K562 (cell line): ENCODE measurements around the gene FUT6. TPM values are rescaled to one million over a fixed set of nuclear protein-coding genes. Genes with fewer than 3 reads are reported as not detected.
A peak's percentile ranks its signal among the peaks of the same experiment; 100 is the strongest.

Source experiments
- FOXA1 ChIP-seq: fragments of 450-650 bp; IDR thresholded peaks from 2 replicates; pipeline ENCODE4 v1.6.1; 2016; ENCODE audit warnings: mild to moderate bottlenecking, borderline replicate concordance
- GABPB2 ChIP-seq: fragments of 250-450 bp; sonication (Bioruptor Pico); conservative IDR thresholded peaks from 2 replicates; pipeline ENCODE4 v1.5.1; 2021; ENCODE audit warnings: mild to moderate bottlenecking
- ILK ChIP-seq: fragments of 450-650 bp; IDR thresholded peaks from 2 replicates; pipeline ENCODE4 v1.6.1; 2016; ENCODE audit warnings: missing genetic modification characterization, low read depth, mild to moderate bottlenecking, missing compliant biosample characterization, moderate library complexity, borderline replicate concordance
- KDM4B ChIP-seq, 2 experiments: fragments of 450-650 bp in 1 of 2; sonication (generic) in 1 of 2; IDR thresholded peaks; 2 replicates each; pipeline ENCODE4 v1.6.1; 2016 to 2017; ENCODE audit warnings: borderline replicate concordance in 2 of 2, antibody characterized with exemption in 1 of 2, low read depth in 1 of 2, mild to moderate bottlenecking in 1 of 2
- MAX ChIP-seq: sonication (generic); formaldehyde crosslinking; IDR thresholded peaks from 2 replicates; pipeline ENCODE4 v1.9.0; 2022; ENCODE audit warnings: mild to moderate bottlenecking, missing genetic modification reagents
- NR2F6 ChIP-seq: fragments of 450-650 bp; formaldehyde crosslinking; IDR thresholded peaks from 2 replicates; pipeline ENCODE4 v1.4.0; 2020; ENCODE audit warnings: mild to moderate bottlenecking
- PRPF4 ChIP-seq: fragments of 200-400 bp; formaldehyde crosslinking; IDR thresholded peaks from one replicate; pipeline ENCODE4 v1.6.1; 2017; ENCODE audit warnings: low read length, low read depth, mild to moderate bottlenecking; ENCODE audit not compliant: insufficient read depth, poor library complexity, severe bottlenecking
- RAD21 ChIP-seq, 2 experiments: fragments of 250-450 bp in 1 of 2; fragments of 450-650 bp in 1 of 2; sonication (Bioruptor Pico) in 1 of 2; formaldehyde crosslinking in 1 of 2; IDR thresholded peaks in 1 of 2; conservative IDR thresholded peaks in 1 of 2; 2 replicates each; pipeline versions ENCODE4 v1.4.0 to v1.8.0; 2020 to 2022; ENCODE audit warnings: mild to moderate bottlenecking in 2 of 2, moderate library complexity in 1 of 2
- RCOR1 ChIP-seq, 2 experiments: IDR thresholded peaks; 2 replicates each; pipeline ENCODE4 v1.6.1; 2012; ENCODE audit warnings: low read depth in 2 of 2, low read length in 2 of 2, borderline replicate concordance in 1 of 2, improper control_type of control experiment in 1 of 2
- RFX5 ChIP-seq: IDR thresholded peaks from 2 replicates; pipeline ENCODE4 v1.6.1; 2011; ENCODE audit warnings: low read depth, mild to moderate bottlenecking, improper control_type of control experiment, low read length
- SIN3B ChIP-seq: fragments of 450-650 bp; IDR thresholded peaks from 2 replicates; pipeline ENCODE4 v1.6.1; 2017; ENCODE audit warnings: low read depth, mild to moderate bottlenecking, moderate library complexity
- SMC3 ChIP-seq: conservative IDR thresholded peaks from 2 replicates; pipeline ENCODE4 v1.6.1; 2011; ENCODE audit warnings: low read depth, low read length, improper control_type of control experiment; ENCODE audit not compliant: insufficient read depth
- STAT5B ChIP-seq: fragments of 250-450 bp; sonication (Bioruptor Pico); IDR thresholded peaks from 2 replicates; pipeline ENCODE4 v1.8.0; 2021; ENCODE audit warnings: mild to moderate bottlenecking, inconsistent platforms
- TAL1 ChIP-seq: fragments of 450-650 bp; IDR thresholded peaks from 2 replicates; pipeline ENCODE4 v1.6.1; 2016; ENCODE audit warnings: mild to moderate bottlenecking
- U2AF1 ChIP-seq: fragments of 200-400 bp; formaldehyde crosslinking; optimal IDR thresholded peaks from 2 replicates; pipeline ENCODE3; 2017; ENCODE audit warnings: mild to moderate bottlenecking, low read depth, low read length, moderate library complexity
- ZNF224 ChIP-seq: sonication (generic); formaldehyde crosslinking; IDR thresholded peaks from 2 replicates; pipeline ENCODE4 v1.8.0; 2022; ENCODE audit warnings: mild to moderate bottlenecking, missing genetic modification reagents
- ZNF384 ChIP-seq: IDR thresholded peaks from 2 replicates; pipeline ENCODE4 v1.6.1; 2012; ENCODE audit warnings: low read depth, low read length, improper control_type of control experiment
- ZNF780A ChIP-seq: fragments of 250-450 bp; sonication (Bioruptor Pico); IDR thresholded peaks from 2 replicates; pipeline ENCODE4 v1.5.0; 2021; ENCODE audit warnings: mild to moderate bottlenecking
- polyA plus RNA-seq, 8 experiments: library from polyadenylated mRNA; depleted of rRNA in 4 of 8; stranded (reverse) in 5 of 8; unstranded in 3 of 8; fragments of >200 nt; fragmentation: Nextera tagmentation in 2 of 8; fragmentation: Illumina TruSeq in 1 of 8; extraction: Ambion mirVana in 2 of 8; extraction: Trizol in 1 of 8; gene quantifications; 2 replicates each; pipeline versions ENCODE4 v1.2.1 to v1.2.3, GENCODE V29; 2011 to 2014; ENCODE audit warnings: inconsistent platforms in 1 of 8, missing spikeins in 1 of 8
- total RNA-seq, 7 experiments: library from RNA; depleted of rRNA in 6 of 7; stranded (reverse); fragments of >200 nt in 6 of 7; fragmentation: Illumina TruSeq in 2 of 7; extraction: Trizol in 2 of 7; gene quantifications; 2 replicates each; pipeline versions ENCODE4 v1.2.1 to v1.2.3, GENCODE V29; 2011 to 2021; ENCODE audit warnings: low replicate concordance in 1 of 7
- TF ChIP-seq, protein P1 (sequence below): fragments of 250-450 bp; sonication (Bioruptor Pico); IDR thresholded peaks from 2 replicates; pipeline ENCODE4 v1.8.0; 2021; ENCODE audit warnings: mild to moderate bottlenecking, moderate library complexity
- TF ChIP-seq, protein P2 (sequence below): fragments of 450-650 bp; formaldehyde crosslinking; IDR thresholded peaks from 2 replicates; pipeline ENCODE4 v1.4.0; 2022; ENCODE audit warnings: missing genetic modification characterization
- TF ChIP-seq, protein P3 (sequence below): sonication (generic); formaldehyde crosslinking; IDR thresholded peaks from 2 replicates; pipeline ENCODE4 v1.4.0; 2020; ENCODE audit warnings: mild to moderate bottlenecking, missing genetic modification reagents

FUT6 gene
- total and polyA plus RNA-seq, 9 of the 15 experiments (the other 6 are each of a cell fraction or from before 2014, with no cell fraction given): 0.04 TPM; not detected in 8

DNA sequence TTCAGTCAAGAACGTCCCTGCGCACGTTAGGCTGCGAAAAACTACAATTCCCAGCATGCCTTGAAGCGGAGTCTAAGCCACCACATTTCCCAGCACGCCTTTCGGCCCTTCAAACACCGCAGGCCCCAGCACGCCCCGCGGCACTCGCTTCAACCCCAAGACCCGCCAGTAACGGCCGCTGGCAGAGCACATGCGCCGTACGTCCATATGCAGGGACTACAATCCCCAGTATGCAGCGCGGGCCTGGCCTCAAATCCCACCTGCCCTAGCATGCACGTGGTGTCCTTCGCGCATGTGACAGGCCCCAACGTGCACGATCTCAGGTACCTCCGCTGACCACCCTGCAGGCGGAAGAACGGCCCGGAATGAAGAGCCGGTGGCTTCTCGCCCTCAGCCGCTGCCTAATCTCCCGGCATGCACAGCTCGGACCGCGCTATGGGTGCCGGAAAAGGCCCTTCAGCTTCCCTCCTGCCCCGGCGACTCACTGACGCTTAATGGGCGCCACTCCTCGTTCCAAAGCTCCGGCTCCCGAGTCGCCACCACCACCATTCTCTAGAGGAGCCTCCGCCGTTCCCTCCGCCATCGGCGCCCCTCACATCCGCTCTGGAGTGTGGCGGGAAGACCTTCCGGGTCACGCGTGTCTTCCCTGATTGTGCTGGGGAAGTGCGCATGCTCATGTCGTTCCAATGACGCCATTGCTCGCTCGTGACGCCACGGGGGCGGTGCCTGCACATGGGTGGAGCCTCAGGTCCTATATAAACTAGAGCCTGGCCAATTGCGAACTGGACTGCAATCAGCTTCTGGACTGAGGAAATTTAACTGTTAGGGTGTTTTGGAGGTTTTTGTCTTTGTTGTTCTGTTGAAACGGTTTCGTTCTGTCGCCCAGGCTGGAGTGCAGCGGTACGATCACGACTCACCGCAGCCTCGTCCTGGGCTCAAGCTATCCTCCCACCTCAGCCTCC is 48.7 kb downstream of the FUT6 start, which contains the start of gene DUS3L (continued):
- TF ChIP-seq, protein P1, sequence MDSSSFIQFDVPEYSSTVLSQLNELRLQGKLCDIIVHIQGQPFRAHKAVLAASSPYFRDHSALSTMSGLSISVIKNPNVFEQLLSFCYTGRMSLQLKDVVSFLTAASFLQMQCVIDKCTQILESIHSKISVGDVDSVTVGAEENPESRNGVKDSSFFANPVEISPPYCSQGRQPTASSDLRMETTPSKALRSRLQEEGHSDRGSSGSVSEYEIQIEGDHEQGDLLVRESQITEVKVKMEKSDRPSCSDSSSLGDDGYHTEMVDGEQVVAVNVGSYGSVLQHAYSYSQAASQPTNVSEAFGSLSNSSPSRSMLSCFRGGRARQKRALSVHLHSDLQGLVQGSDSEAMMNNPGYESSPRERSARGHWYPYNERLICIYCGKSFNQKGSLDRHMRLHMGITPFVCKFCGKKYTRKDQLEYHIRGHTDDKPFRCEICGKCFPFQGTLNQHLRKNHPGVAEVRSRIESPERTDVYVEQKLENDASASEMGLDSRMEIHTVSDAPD (CRISPR knock-in tag): no peak
- TF ChIP-seq GABPB2 (CRISPR knock-in tag): no peak; the same call in 1 of the 2 replicates
- TF ChIP-seq TAL1: no peak
- TF ChIP-seq ILK (tag): no peak
- TF ChIP-seq NR2F6 (CRISPR knock-in tag): 0 out of 2 replicates have a peak, but pooled peaks have one; percentile 27
- TF ChIP-seq ZNF780A (CRISPR knock-in tag): no peak
- TF ChIP-seq, protein P2, sequence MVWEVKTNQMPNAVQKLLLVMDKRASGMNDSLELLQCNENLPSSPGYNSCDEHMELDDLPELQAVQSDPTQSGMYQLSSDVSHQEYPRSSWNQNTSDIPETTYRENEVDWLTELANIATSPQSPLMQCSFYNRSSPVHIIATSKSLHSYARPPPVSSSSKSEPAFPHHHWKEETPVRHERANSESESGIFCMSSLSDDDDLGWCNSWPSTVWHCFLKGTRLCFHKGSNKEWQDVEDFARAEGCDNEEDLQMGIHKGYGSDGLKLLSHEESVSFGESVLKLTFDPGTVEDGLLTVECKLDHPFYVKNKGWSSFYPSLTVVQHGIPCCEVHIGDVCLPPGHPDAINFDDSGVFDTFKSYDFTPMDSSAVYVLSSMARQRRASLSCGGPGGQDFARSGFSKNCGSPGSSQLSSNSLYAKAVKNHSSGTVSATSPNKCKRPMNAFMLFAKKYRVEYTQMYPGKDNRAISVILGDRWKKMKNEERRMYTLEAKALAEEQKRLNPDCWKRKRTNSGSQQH (CRISPR knock-in tag): peak; percentile 79; the same call in 1 of the 2 replicates
- no peak for TF ChIP-seq SMC3
- TF ChIP-seq FOXA1: no peak
- peak; percentile 77; the same call in 1 of the 2 replicates for TF ChIP-seq SIN3B
- no peak for TF ChIP-seq RAD21 (CRISPR knock-in tag; conservative IDR thresholded peaks at IDR 0.05 in 1 of 2, IDR thresholded peaks at IDR 0.05 in 1 of 2)
- TF ChIP-seq ZNF224 (CRISPR knock-in tag): peak; percentile 79; the same call in 1 of the 2 replicates
- no peak for TF ChIP-seq ZNF384
- no peak for TF ChIP-seq U2AF1
- TF ChIP-seq PRPF4: peak; percentile 55
- TF ChIP-seq, protein P3, sequence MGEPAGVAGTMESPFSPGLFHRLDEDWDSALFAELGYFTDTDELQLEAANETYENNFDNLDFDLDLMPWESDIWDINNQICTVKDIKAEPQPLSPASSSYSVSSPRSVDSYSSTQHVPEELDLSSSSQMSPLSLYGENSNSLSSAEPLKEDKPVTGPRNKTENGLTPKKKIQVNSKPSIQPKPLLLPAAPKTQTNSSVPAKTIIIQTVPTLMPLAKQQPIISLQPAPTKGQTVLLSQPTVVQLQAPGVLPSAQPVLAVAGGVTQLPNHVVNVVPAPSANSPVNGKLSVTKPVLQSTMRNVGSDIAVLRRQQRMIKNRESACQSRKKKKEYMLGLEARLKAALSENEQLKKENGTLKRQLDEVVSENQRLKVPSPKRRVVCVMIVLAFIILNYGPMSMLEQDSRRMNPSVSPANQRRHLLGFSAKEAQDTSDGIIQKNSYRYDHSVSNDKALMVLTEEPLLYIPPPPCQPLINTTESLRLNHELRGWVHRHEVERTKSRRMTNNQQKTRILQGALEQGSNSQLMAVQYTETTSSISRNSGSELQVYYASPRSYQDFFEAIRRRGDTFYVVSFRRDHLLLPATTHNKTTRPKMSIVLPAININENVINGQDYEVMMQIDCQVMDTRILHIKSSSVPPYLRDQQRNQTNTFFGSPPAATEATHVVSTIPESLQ (CRISPR knock-in tag): peak; percentile 90; the same call in 1 of the 2 replicates
- TF ChIP-seq STAT5B (CRISPR knock-in tag): no peak
- peak in 1 of 2 experiments; percentile 62; a peak in 2 of 4 replicates for TF ChIP-seq KDM4B (IDR thresholded peaks at IDR 0.05; ENCODE audit: borderline replicate concordance in 2 of 2, low read depth in 1 of 2)
- no peak for TF ChIP-seq RFX5
- peak in 1 of 2 experiments; percentile 1; a peak in 1 of 4 replicates for TF ChIP-seq RCOR1 (IDR thresholded peaks at IDR 0.05; ENCODE audit: borderline replicate concordance in 1 of 2, low read depth in 2 of 2, low read length in 2 of 2)
- TF ChIP-seq MAX (CRISPR knock-in tag): peak; percentile 100
